Measurements from ENCODE around the gene DHRSX. TPM values are rescaled to one million over a fixed set of nuclear protein-coding genes. Genes with fewer than 3 reads are reported as not detected.

DHRSX gene
- total RNA-seq, 2 experiments from 2014 or later: 13.8 to 17.7 TPM

GRCh38 chrX:2502668-2503519 is 2.1 kb upstream of the DHRSX start:
- ChIA-PET CTCF (no interaction called here), POLR2A (no interaction called here)
- no peak overlapping the region for H3K27ac Mint-ChIP-seq
- H3K36me3 Mint-ChIP-seq (ENCODE audit: low read depth): peaks cover 10% of the 10 kb centered on the region
- ATAC-seq (no peak), DNase-seq (no peak)
- intact Hi-C loops (cut with DNase I, micrococcal nuclease): loop anchor here in 1 of 2 experiments (5.0 kb wide), 3 partner anchors 89 to 1296 kb away; partner anchors contain the start of gene CD99
- no peaks in the 10 kb centered on the region for H3K27me3 Mint-ChIP-seq
- H3K4me1 Mint-ChIP-seq: peaks cover 19% of the 10 kb centered on the region
- no peaks in the 10 kb centered on the region for H3K9me3 Mint-ChIP-seq (ENCODE audit: low read depth)
- H3K4me3 Mint-ChIP-seq: no peak overlapping the region

DNA sequence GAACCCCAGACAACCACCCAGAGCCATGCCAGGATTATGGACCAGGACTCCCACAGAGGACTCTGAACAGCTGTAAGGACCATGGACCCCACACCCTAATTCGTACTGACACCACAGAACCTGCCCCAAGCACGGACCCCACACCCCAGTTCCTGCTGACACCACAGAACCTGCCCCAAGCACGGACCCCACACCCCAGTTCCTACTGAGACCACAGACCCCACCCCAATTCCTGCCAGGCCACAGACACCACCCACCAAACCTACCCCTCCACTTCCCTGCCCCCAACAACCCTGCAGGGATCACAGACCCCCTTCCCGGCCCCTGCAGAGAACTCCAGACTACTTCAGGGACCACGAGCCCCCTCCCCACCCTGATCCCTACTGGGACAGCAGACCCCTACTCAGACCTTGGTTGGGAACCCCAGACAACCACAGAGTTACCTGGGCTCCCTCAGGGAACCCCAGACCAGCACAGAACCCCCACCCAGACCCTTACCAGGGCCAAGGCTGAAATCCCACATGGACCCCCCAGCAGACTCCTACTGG is 1.4 kb upstream of the DHRSX start:
- ChIA-PET POLR2A (no interaction called here), CTCF (no interaction called here)
- Mint-ChIP-seq H3K4me3 (peak overlapping the region; percentile 59), H3K27ac (no peak overlapping the region), H3K4me1 (peaks cover 24% of the 10 kb centered on the region), H3K27me3 (no peaks in the 10 kb centered on the region), H3K36me3 (ENCODE audit: low read depth) (peaks cover 15% of the 10 kb centered on the region), H3K9me3 (ENCODE audit: low read depth) (no peaks in the 10 kb centered on the region)
- DNase-seq: no peak
- no peak for ATAC-seq
- intact Hi-C loops (cut with DNase I, micrococcal nuclease): loop anchor here in 1 of 2 experiments (5.0 kb wide), 3 partner anchors 90 to 1295 kb away; partner anchors contain the start of gene CD99

- CTCF ChIA-PET: no interaction called here
- H3K9me3 Mint-ChIP-seq (ENCODE audit: low read depth): no peaks in the 10 kb centered on the region
- peak overlapping the region; percentile 31 for H3K27ac Mint-ChIP-seq
- H3K36me3 Mint-ChIP-seq (ENCODE audit: low read depth): peaks cover 15% of the 10 kb centered on the region
- POLR2A ChIA-PET: no interaction called here
- DNase-seq (no peak), ATAC-seq (no peak)
- H3K27me3 Mint-ChIP-seq: no peaks in the 10 kb centered on the region
- intact Hi-C loops (cut with DNase I, micrococcal nuclease): loop anchor here in 1 of 2 experiments (2.0 to 5.0 kb wide), 5 partner anchors 91 to 1294 kb away; partner anchors contain the start of gene CD99
- H3K4me1 Mint-ChIP-seq: peaks cover 26% of the 10 kb centered on the region
- peak overlapping the region; percentile 59 for H3K4me3 Mint-ChIP-seq
Measured at GRCh38 chrX:2501559-2502102, 855 bp upstream of the DHRSX start.

GRCh38 chrX:2500091-2500802 is 529 bp downstream of the DHRSX start:
- peak overlapping the region; percentile 81 for H3K27ac Mint-ChIP-seq
- H3K36me3 Mint-ChIP-seq (ENCODE audit: low read depth): peaks cover 21% of the 10 kb centered on the region
- DNase-seq: peak; percentile 47
- no peaks in the 10 kb centered on the region for H3K27me3 Mint-ChIP-seq
- H3K4me3 Mint-ChIP-seq: peak overlapping the region; percentile 74
- intact Hi-C loops (cut with DNase I, micrococcal nuclease): loop anchor here in 1 of 2 experiments (1.0 to 5.0 kb wide), 6 partner anchors 92 to 1293 kb away; partner anchors contain the start of gene CD99
- H3K4me1 Mint-ChIP-seq: peaks cover 26% of the 10 kb centered on the region
- POLR2A ChIA-PET: no interaction called here
- peak; percentile 60 for ATAC-seq
- H3K9me3 Mint-ChIP-seq (ENCODE audit: low read depth): no peaks in the 10 kb centered on the region
- CTCF ChIA-PET: no interaction called here

- CTCF ChIA-PET: no interaction called here
- intact Hi-C loops (cut with DNase I, micrococcal nuclease): no loop called here
- POLR2A ChIA-PET: no interaction called here
- Mint-ChIP-seq H3K4me1 (peaks cover 26% of the 10 kb centered on the region), H3K27ac (peak overlapping the region; percentile 87), H3K9me3 (ENCODE audit: low read depth) (no peaks in the 10 kb centered on the region), H3K27me3 (no peaks in the 10 kb centered on the region), H3K4me3 (peak overlapping the region; percentile 74), H3K36me3 (ENCODE audit: low read depth) (peaks cover 21% of the 10 kb centered on the region)
- no peak for ATAC-seq
- DNase-seq: no peak
Measured at GRCh38 chrX:2499507-2499906, 1.3 kb downstream of the DHRSX start.

GRCh38 chrX:2498781-2499302 is 1.9 kb downstream of the DHRSX start:
- peaks cover 26% of the 10 kb centered on the region for H3K4me1 Mint-ChIP-seq
- intact Hi-C loops (cut with DNase I, micrococcal nuclease): no loop called here
- H3K4me3 Mint-ChIP-seq: peak overlapping the region; percentile 74
- no peaks in the 10 kb centered on the region for H3K9me3 Mint-ChIP-seq (ENCODE audit: low read depth)
- no peak for DNase-seq
- peak overlapping the region; percentile 27 for H3K27ac Mint-ChIP-seq
- H3K27me3 Mint-ChIP-seq: no peaks in the 10 kb centered on the region
- ChIA-PET POLR2A (no interaction called here), CTCF (no interaction called here)
- ATAC-seq: no peak
- H3K36me3 Mint-ChIP-seq (ENCODE audit: low read depth): peaks cover 21% of the 10 kb centered on the region

GRCh38 chrX:2497961-2498780 is 2.6 kb downstream of the DHRSX start:
- intact Hi-C loops (cut with DNase I, micrococcal nuclease): no loop called here
- CTCF ChIA-PET: no interaction called here
- H3K27ac Mint-ChIP-seq: peak overlapping the region; percentile 35
- no peaks in the 10 kb centered on the region for H3K9me3 Mint-ChIP-seq (ENCODE audit: low read depth)
- POLR2A ChIA-PET: no interaction called here
- no peak for DNase-seq
- no peak for ATAC-seq
- peaks cover 26% of the 10 kb centered on the region for H3K4me1 Mint-ChIP-seq
- no peaks in the 10 kb centered on the region for H3K27me3 Mint-ChIP-seq
- peaks cover 21% of the 10 kb centered on the region for H3K36me3 Mint-ChIP-seq (ENCODE audit: low read depth)
- H3K4me3 Mint-ChIP-seq: peak overlapping the region; percentile 74

DNA sequence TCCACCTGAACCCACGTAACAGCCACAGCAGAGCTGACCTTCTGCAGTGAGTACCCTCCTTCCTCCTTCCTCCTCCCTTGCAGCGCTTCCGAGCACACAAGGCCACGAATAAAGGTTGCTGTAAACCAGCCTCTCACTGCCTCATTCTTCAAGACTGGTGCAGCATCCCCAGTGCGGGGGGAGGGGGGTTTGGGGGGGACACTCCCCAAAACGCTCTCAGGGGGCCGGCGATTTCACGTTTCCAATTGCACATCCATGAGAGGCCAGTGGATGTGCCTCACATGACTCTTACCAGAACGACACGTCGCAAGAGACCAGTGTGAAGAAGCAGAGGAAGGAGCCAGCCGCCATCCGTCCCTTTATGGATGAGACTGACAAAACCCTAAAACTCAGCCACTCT is 5.2 kb downstream of the DHRSX start:
- ATAC-seq (no peak), DNase-seq (no peak)
- H3K27ac Mint-ChIP-seq: no peak overlapping the region
- no peak overlapping the region for H3K4me3 Mint-ChIP-seq
- H3K4me1 Mint-ChIP-seq: peaks cover 26% of the 10 kb centered on the region
- H3K9me3 Mint-ChIP-seq (ENCODE audit: low read depth): no peaks in the 10 kb centered on the region
- intact Hi-C loops (cut with DNase I, micrococcal nuclease): no loop called here
- POLR2A ChIA-PET: no interaction called here
- H3K27me3 Mint-ChIP-seq: no peaks in the 10 kb centered on the region
- CTCF ChIA-PET: no interaction called here
- H3K36me3 Mint-ChIP-seq (ENCODE audit: low read depth): peaks cover 29% of the 10 kb centered on the region

- no peaks in the 10 kb centered on the region for H3K9me3 Mint-ChIP-seq (ENCODE audit: low read depth)
- no peak overlapping the region for H3K4me3 Mint-ChIP-seq
- no peak overlapping the region for H3K27ac Mint-ChIP-seq
- intact Hi-C loops (cut with DNase I, micrococcal nuclease): no loop called here
- DNase-seq: no peak
- no peak for ATAC-seq
- ChIA-PET CTCF (no interaction called here), POLR2A (no interaction called here)
- peaks cover 41% of the 10 kb centered on the region for H3K36me3 Mint-ChIP-seq (ENCODE audit: low read depth)
- peaks cover 5% of the 10 kb centered on the region for H3K4me1 Mint-ChIP-seq
- no peaks in the 10 kb centered on the region for H3K27me3 Mint-ChIP-seq
Measured at GRCh38 chrX:2492531-2493218, 8.1 kb downstream of the DHRSX start.

DNA sequence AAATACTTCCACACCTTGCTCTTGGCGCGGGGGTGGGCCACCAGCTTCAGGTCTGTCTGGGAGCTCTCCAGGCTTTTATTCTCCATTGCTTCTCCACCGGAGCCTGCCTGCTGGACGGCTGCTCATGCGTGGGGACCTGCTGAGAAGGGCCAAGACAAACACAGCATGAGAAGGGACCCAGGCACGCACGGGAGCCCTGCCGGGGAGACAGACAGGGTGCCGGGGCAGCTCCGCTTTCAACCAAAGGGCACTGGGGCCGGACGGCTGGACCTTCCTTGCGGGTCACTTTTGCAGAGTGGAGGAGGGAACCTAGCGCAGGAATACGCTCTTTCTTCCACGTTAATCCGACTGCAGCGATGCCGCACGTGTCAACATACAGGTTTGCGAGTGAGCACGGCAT is 10.1 kb downstream of the DHRSX start:
- Mint-ChIP-seq H3K9me3 (ENCODE audit: low read depth) (no peaks in the 10 kb centered on the region), H3K27ac (no peak overlapping the region), H3K4me3 (no peak overlapping the region), H3K36me3 (ENCODE audit: low read depth) (peaks cover 43% of the 10 kb centered on the region), H3K27me3 (no peaks in the 10 kb centered on the region), H3K4me1 (no peaks in the 10 kb centered on the region)
- intact Hi-C loops (cut with DNase I, micrococcal nuclease): no loop called here
- DNase-seq (no peak), ATAC-seq (no peak)
- CTCF ChIA-PET: no interaction called here
- POLR2A ChIA-PET: no interaction called here
